GM06990 (cell line): ENCODE measurements around the gene LITAFD.

ENCODE experiments used
- DNase-seq: peaks from one replicate; pipeline ENCODE4 v3.0.0-alpha.2; 2011; ENCODE audit not compliant: insufficient read length; ENCODE audit errors: extremely low read depth
- H3K27me3 ChIP-seq: replicated peaks from 2 replicates; pipeline ENCODE4 v1.6.0; 2011; ENCODE audit warnings: low read length; ENCODE audit not compliant: control insufficient read depth, insufficient read depth
- H3K36me3 ChIP-seq: 2 replicates; pipeline ENCODE4 v1.5.1; 2011; ENCODE audit warnings: low read length; ENCODE audit not compliant: control insufficient read depth, insufficient read depth
- H3K4me3 ChIP-seq: replicated peaks from 2 replicates; pipeline ENCODE4 v1.5.1; 2011; ENCODE audit warnings: low read depth, mild to moderate bottlenecking, control low read depth, low read length
- CTCF ChIP-seq: IDR thresholded peaks from 2 replicates; pipeline ENCODE4 v1.5.1; 2011; ENCODE audit warnings: low read length, control low read depth, mild to moderate bottlenecking, inconsistent platforms; ENCODE audit not compliant: insufficient read depth, poor library complexity, severe bottlenecking

Gene LITAFD

GRCh38 chr16:8846401-8846932, 35.7 kb upstream of the LITAFD start:
- Histone ChIP-seq H3K36me3 (peaks cover 32% of the 10 kb centered on the region), H3K27me3 (no peaks in the 10 kb centered on the region), H3K4me3 (no peak overlapping the region)
- no peak for TF ChIP-seq CTCF
- DNase-seq, result no peak

- TF ChIP-seq CTCF, result no peak
- no peaks in the 10 kb centered on the region for H3K27me3 ChIP-seq
- no peak for DNase-seq
- no peak overlapping the region for H3K4me3 ChIP-seq
- peaks cover 34% of the 10 kb centered on the region for H3K36me3 ChIP-seq
Measured at GRCh38 chr16:8847145-8847544, 35.0 kb upstream of the LITAFD start.

- TF ChIP-seq CTCF, result no peak
Measured at GRCh38 chr16:8847623-8848022, 34.5 kb upstream of the LITAFD start.

GRCh38 chr16:8848231-8848938, 33.8 kb upstream of the LITAFD start:
- Histone ChIP-seq H3K4me3 (no peak overlapping the region), H3K36me3 (peaks cover 43% of the 10 kb centered on the region), H3K27me3 (no peaks in the 10 kb centered on the region)
- no peak for DNase-seq
- TF ChIP-seq CTCF, result no peak

More at GRCh38 chr16:8847623-8848022, 34.5 kb upstream of the LITAFD start:
- H3K27me3 ChIP-seq, result no peaks in the 10 kb centered on the region
- peaks cover 36% of the 10 kb centered on the region for H3K36me3 ChIP-seq
- DNase-seq, result no peak
- no peak overlapping the region for H3K4me3 ChIP-seq

DNA sequence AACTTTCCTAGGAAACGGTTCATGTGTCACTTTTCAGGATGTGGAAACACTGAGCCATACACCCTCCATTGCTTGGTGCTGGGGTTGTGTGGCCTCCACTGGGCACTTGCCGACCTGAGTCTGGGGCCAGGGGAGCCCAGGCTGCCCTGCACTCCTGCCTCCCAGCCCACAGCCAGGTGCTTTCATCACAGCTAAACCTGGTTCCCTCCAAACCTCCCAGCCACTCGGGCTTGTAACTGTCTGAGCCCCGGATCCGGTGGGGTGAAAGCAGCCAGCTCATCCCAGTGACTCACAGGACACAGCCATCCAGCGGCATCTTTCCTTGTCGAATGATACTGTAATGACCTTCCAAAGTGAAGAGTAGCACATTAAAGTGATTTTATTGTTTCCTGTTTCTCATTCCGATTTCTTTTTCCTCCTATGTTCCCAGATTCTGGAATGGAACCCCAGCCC, 33.2 kb upstream of the LITAFD start:
- DNase-seq, result no peak
- H3K27me3 ChIP-seq, result no peaks in the 10 kb centered on the region
- no peak for TF ChIP-seq CTCF
- H3K36me3 ChIP-seq, result peaks cover 44% of the 10 kb centered on the region
- no peak overlapping the region for H3K4me3 ChIP-seq
